MM.1S (cell line): ENCODE data around the gene BCL2.

Experiments used
- DNase-seq: peaks from one replicate; pipeline ENCODE4 v3.0.0-alpha.2; 2015
- H2AFZ ChIP-seq: fragments of 300-600 bp; sonication (generic); 2 replicates; pipeline ENCODE4 v1.6.0; 2016; ENCODE audit warnings: antibody characterized with exemption, low read length
- H3F3A ChIP-seq: fragments of 300-600 bp; sonication (generic); 2 replicates; pipeline ENCODE4 v1.6.1; 2016; ENCODE audit warnings: mild to moderate bottlenecking, antibody characterized with exemption, low read length, moderate library complexity, mixed read lengths; ENCODE audit not compliant: insufficient read depth
- H3K27ac ChIP-seq: fragments of 300-600 bp; sonication (generic); 2 replicates; pipeline ENCODE4 v1.5.1; 2016; ENCODE audit warnings: mild to moderate bottlenecking, low read length
- H3K27me3 ChIP-seq: fragments of 300-600 bp; sonication (generic); replicated peaks from 2 replicates; pipeline ENCODE4 v1.6.0; 2016; ENCODE audit warnings: low read length; ENCODE audit not compliant: insufficient read depth
- H3K36me3 ChIP-seq: fragments of 300-600 bp; sonication (generic); replicated peaks from 2 replicates; pipeline ENCODE4 v1.6.1; 2016; ENCODE audit warnings: mild to moderate bottlenecking, low read length, mixed read lengths; ENCODE audit not compliant: insufficient read depth
- H3K4me1 ChIP-seq: fragments of 300-600 bp; sonication (generic); 2 replicates; pipeline ENCODE4 v1.6.1; 2016; ENCODE audit warnings: low read length, mixed read lengths
- H3K4me2 ChIP-seq: fragments of 300-600 bp; sonication (generic); 2 replicates; pipeline ENCODE4 v1.6.0; 2016; ENCODE audit warnings: low read depth, low read length
- H3K4me3 ChIP-seq: fragments of 300-600 bp; sonication (generic); 2 replicates; pipeline ENCODE4 v1.5.1; 2016; ENCODE audit warnings: low read length, mixed read lengths
- H3K79me2 ChIP-seq: fragments of 300-600 bp; sonication (generic); 2 replicates; pipeline ENCODE4 v1.6.1; 2016; ENCODE audit warnings: mixed run types, low read length, mixed read lengths
- H3K9ac ChIP-seq: fragments of 300-600 bp; sonication (generic); 2 replicates; pipeline ENCODE4 v1.6.1; 2016; ENCODE audit warnings: low read length, mixed read lengths
- H3K9me2 ChIP-seq: fragments of 300-600 bp; sonication (generic); replicated peaks from 2 replicates; pipeline ENCODE4 v1.6.1; 2016; ENCODE audit warnings: mild to moderate bottlenecking, low read length, mixed read lengths; ENCODE audit not compliant: insufficient read depth
- H3K9me3 ChIP-seq: fragments of 300-600 bp; sonication (generic); replicated peaks from 2 replicates; pipeline ENCODE4 v1.6.1; 2016; ENCODE audit warnings: mild to moderate bottlenecking, low read length, mixed read lengths; ENCODE audit not compliant: insufficient read depth
- H4K20me1 ChIP-seq: fragments of 300-600 bp; sonication (generic); 2 replicates; pipeline ENCODE4 v1.6.1; 2016; ENCODE audit warnings: mild to moderate bottlenecking, low read length, moderate library complexity, mixed read lengths; ENCODE audit not compliant: insufficient read depth
- EZH2 ChIP-seq: fragments of 300-600 bp; sonication (generic); optimal IDR thresholded peaks from 2 replicates; pipeline ENCODE3; 2017; ENCODE audit warnings: low read depth, mild to moderate bottlenecking, antibody characterized with exemption, low read length, mixed read lengths
- EZH2phosphoT487 ChIP-seq: fragments of 300-600 bp; sonication (generic); IDR thresholded peaks from 2 replicates; pipeline ENCODE4 v1.6.1; 2018; ENCODE audit warnings: antibody characterized with exemption, low read length
- TF ChIP-seq, protein P1 (sequence below): fragments of 300-600 bp; sonication (generic); IDR thresholded peaks from 2 replicates; pipeline ENCODE4 v1.5.1; 2016; ENCODE audit warnings: antibody characterized with exemption, low read length, mixed read lengths

The BCL2 gene

DNA sequence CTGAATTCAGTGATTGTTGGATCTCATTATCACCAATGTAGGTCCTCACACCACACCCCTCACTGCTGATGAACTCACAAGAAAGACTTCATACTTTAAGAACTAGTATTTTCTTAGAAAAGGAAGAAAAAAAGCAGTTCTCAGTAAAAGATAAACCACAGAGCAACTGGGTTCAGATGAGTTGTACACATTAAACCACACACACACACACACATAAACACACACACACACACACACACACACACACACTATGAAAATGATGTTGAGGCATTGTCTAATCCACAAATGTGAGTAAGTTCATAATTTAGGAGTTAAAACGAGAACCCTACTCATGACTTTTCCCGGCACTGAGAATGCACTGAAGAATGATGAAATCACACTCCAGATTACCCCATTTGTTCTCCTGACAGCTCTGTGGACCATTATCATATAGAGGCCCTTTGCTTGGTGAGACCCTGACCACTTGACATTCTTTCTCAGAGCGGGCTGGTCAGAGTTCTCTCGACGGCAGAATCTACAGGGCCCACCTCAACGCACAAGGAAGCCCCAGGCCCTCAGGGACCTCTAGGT lies 106.2 kb downstream of the BCL2 start:
- DNase-seq: no peak
- TF ChIP-seq, protein P1, sequence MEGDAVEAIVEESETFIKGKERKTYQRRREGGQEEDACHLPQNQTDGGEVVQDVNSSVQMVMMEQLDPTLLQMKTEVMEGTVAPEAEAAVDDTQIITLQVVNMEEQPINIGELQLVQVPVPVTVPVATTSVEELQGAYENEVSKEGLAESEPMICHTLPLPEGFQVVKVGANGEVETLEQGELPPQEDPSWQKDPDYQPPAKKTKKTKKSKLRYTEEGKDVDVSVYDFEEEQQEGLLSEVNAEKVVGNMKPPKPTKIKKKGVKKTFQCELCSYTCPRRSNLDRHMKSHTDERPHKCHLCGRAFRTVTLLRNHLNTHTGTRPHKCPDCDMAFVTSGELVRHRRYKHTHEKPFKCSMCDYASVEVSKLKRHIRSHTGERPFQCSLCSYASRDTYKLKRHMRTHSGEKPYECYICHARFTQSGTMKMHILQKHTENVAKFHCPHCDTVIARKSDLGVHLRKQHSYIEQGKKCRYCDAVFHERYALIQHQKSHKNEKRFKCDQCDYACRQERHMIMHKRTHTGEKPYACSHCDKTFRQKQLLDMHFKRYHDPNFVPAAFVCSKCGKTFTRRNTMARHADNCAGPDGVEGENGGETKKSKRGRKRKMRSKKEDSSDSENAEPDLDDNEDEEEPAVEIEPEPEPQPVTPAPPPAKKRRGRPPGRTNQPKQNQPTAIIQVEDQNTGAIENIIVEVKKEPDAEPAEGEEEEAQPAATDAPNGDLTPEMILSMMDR: no peak
- TF ChIP-seq EZH2phosphoT487: no peak
- no peak for TF ChIP-seq EZH2
- Histone ChIP-seq H3K4me2 (no peak overlapping the region), H3K36me3 (no peaks in the 10 kb centered on the region), H3K9ac (no peak overlapping the region), H4K20me1 (no peaks in the 10 kb centered on the region), H3F3A (peaks cover 20% of the 10 kb centered on the region), H3K9me3 (no peaks in the 10 kb centered on the region), H3K27ac (no peak overlapping the region), H3K79me2 (peaks cover 80% of the 10 kb centered on the region), H2AFZ (no peak overlapping the region), H3K9me2 (no peaks in the 10 kb centered on the region), H3K27me3 (no peaks in the 10 kb centered on the region), H3K4me3 (no peak overlapping the region), H3K4me1 (peaks cover 28% of the 10 kb centered on the region)

DNA sequence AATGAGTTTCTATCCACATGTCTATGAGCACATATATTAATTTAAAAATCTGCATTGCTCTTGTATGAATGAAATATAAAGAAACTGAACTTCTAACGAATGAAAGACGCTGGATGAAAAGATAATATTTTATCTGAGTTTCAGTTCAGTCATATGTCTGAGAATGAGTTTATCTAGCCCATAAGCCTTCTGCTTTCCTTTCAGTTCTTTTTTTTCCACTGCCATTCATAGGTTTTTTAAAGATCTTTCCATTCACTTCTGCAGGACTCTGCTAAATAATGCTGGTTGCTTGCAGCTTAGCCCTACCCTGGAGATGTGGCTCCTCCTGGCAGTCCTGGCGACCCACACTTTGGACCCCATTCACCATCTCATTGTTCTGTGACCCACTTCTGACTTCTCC lies 109.0 kb downstream of the BCL2 start:
- Histone ChIP-seq H3K4me1 (peaks cover 9% of the 10 kb centered on the region; the same call in 1 of the 2 replicates), H3K27ac (no peak overlapping the region), H3F3A (no peaks in the 10 kb centered on the region), H3K4me3 (no peak overlapping the region), H3K9ac (no peak overlapping the region), H3K4me2 (no peak overlapping the region), H3K27me3 (no peaks in the 10 kb centered on the region), H3K9me2 (no peaks in the 10 kb centered on the region), H4K20me1 (no peaks in the 10 kb centered on the region), H3K36me3 (no peaks in the 10 kb centered on the region), H2AFZ (no peak overlapping the region), H3K9me3 (no peaks in the 10 kb centered on the region), H3K79me2 (peaks cover 80% of the 10 kb centered on the region)
- no peak for DNase-seq
- TF ChIP-seq EZH2phosphoT487: no peak
- no peak for TF ChIP-seq EZH2
- TF ChIP-seq, protein P1: no peak

DNA sequence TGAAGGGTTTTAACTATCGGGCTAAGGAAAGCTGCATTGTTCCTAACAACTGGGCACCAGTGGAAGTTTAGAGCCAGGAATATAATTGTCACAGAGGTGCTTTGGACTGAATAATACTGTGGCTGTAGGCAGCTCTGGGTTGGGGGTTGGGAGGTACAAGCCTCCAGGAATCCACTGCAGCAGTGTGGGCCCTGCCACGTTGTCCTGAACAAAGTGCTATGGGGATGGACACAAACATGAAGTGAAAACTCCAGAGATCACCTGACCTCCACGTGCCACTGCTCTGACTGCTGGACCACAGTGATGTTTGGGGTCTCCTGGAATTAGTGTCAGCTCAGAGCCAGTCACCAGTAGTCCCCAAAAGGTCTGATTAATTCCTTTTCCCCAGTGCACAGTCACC lies 110.9 kb downstream of the BCL2 start:
- no peak overlapping the region for H3K27ac ChIP-seq
- H3K4me2 ChIP-seq: no peak overlapping the region
- H3F3A ChIP-seq: no peaks in the 10 kb centered on the region
- no peak overlapping the region for H2AFZ ChIP-seq
- no peaks in the 10 kb centered on the region for H4K20me1 ChIP-seq
- no peaks in the 10 kb centered on the region for H3K27me3 ChIP-seq
- H3K9me2 ChIP-seq: no peaks in the 10 kb centered on the region
- H3K9ac ChIP-seq: no peak overlapping the region
- DNase-seq: no peak
- TF ChIP-seq EZH2phosphoT487: no peak
- TF ChIP-seq, protein P1: no peak
- TF ChIP-seq EZH2: no peak
- peaks cover 82% of the 10 kb centered on the region for H3K79me2 ChIP-seq
- H3K4me1 ChIP-seq: peaks cover 9% of the 10 kb centered on the region; the same call in 1 of the 2 replicates
- H3K36me3 ChIP-seq: no peaks in the 10 kb centered on the region
- no peak overlapping the region for H3K4me3 ChIP-seq
- H3K9me3 ChIP-seq: no peaks in the 10 kb centered on the region
